Liver (tissue), 9 donors: ENCODE measurements around the gene CCDC126. TPM values are rescaled to one million over a fixed set of nuclear protein-coding genes. Genes with fewer than 3 reads are reported as not detected.

Source experiments
- DNase-seq: peaks from one replicate; pipeline ENCODE4 v3.0.0-alpha.2; 2017; ENCODE audit warnings: low spot score
- H3K27ac ChIP-seq, 2 donors: one replicate each; pipeline ENCODE4 v1.7.0; 2013; ENCODE audit warnings: inconsistent platforms in 2 of 2, low read length in 2 of 2, control low read depth in 1 of 2, low read depth in 1 of 2, mild to moderate bottlenecking in 1 of 2
- H3K27me3 ChIP-seq, 4 donors: one replicate each; pipeline versions ENCODE4 v1.6.1 to v1.7.0; 2013; ENCODE audit warnings: low read length in 3 of 4, inconsistent platforms in 1 of 4, mild to moderate bottlenecking in 1 of 4, moderate library complexity in 1 of 4; ENCODE audit not compliant: control insufficient read depth in 4 of 4, insufficient read depth in 4 of 4
- H3K36me3 ChIP-seq, 4 donors: one replicate each; pipeline versions ENCODE4 v1.6.1 to v1.7.0; 2013; ENCODE audit warnings: low read length in 3 of 4, mild to moderate bottlenecking in 3 of 4, low read depth in 1 of 4, moderate library complexity in 1 of 4; ENCODE audit not compliant: control insufficient read depth in 4 of 4, insufficient read depth in 3 of 4
- H3K4me1 ChIP-seq, 4 donors: one replicate each; pipeline versions ENCODE4 v1.6.1 to v1.7.0; 2013; ENCODE audit warnings: low read length in 3 of 4, mild to moderate bottlenecking in 3 of 4, moderate library complexity in 1 of 4; ENCODE audit not compliant: control insufficient read depth in 4 of 4, insufficient read depth in 4 of 4
- H3K4me3 ChIP-seq, 3 donors: one replicate each; pipeline versions ENCODE4 v1.6.1 to v1.7.0; 2013; ENCODE audit warnings: low read length in 3 of 3, control low read depth in 1 of 3, low read depth in 1 of 3, mild to moderate bottlenecking in 1 of 3
- H3K9ac ChIP-seq, 2 donors: one replicate each; pipeline ENCODE4 v1.7.0; 2013; ENCODE audit warnings: low read length in 2 of 2, mild to moderate bottlenecking in 2 of 2, moderate library complexity in 2 of 2, control low read depth in 1 of 2, low read depth in 1 of 2
- H3K9me3 ChIP-seq, 4 donors: one replicate each; pipeline versions ENCODE4 v1.6.1 to v1.7.0; 2013; ENCODE audit warnings: low read length in 3 of 4; ENCODE audit not compliant: control insufficient read depth in 4 of 4
- EGR1 ChIP-seq, 2 donors: IDR thresholded peaks; 2 replicates each; pipeline ENCODE4 v1.6.1; 2016 to 2018; ENCODE audit warnings: antibody characterized with exemption in 2 of 2, low read depth in 2 of 2
- FOXA1 ChIP-seq: IDR thresholded peaks from 2 replicates; pipeline ENCODE4 v1.6.1; 2016; ENCODE audit warnings: antibody characterized with exemption
- FOXA2 ChIP-seq: IDR thresholded peaks from 2 replicates; pipeline ENCODE4 v1.6.1; 2016; ENCODE audit warnings: antibody characterized with exemption
- HNF4A ChIP-seq, 2 donors: conservative IDR thresholded peaks; 2 replicates each; pipeline ENCODE4 v1.6.1; 2016; ENCODE audit warnings: antibody characterized with exemption in 2 of 2, mild to moderate bottlenecking in 2 of 2
- HNF4G ChIP-seq: IDR thresholded peaks from 2 replicates; pipeline ENCODE4 v1.6.1; 2016; ENCODE audit warnings: antibody characterized with exemption
- JUND ChIP-seq, 2 donors: IDR thresholded peaks; 2 replicates each; pipeline ENCODE4 v1.6.1; 2016; ENCODE audit warnings: antibody characterized with exemption in 2 of 2
- MAX ChIP-seq: IDR thresholded peaks from 2 replicates; pipeline ENCODE4 v1.6.1; 2016; ENCODE audit warnings: antibody characterized with exemption
- NR2F2 ChIP-seq: IDR thresholded peaks from 2 replicates; pipeline ENCODE4 v1.6.1; 2016; ENCODE audit warnings: antibody characterized with exemption
- RAD21 ChIP-seq, 2 donors: IDR thresholded peaks; 2 replicates each; pipeline ENCODE4 v1.6.1; 2016; ENCODE audit warnings: antibody characterized with exemption in 2 of 2, mild to moderate bottlenecking in 2 of 2
- REST ChIP-seq: IDR thresholded peaks from 2 replicates; pipeline ENCODE4 v1.6.1; 2016; ENCODE audit warnings: antibody characterized with exemption, mild to moderate bottlenecking
- RXRA ChIP-seq, 2 donors: IDR thresholded peaks; 2 replicates each; pipeline ENCODE4 v1.6.1; 2017 to 2018; ENCODE audit warnings: antibody characterized with exemption in 2 of 2, mild to moderate bottlenecking in 1 of 2
- SP1 ChIP-seq: IDR thresholded peaks from 2 replicates; pipeline ENCODE4 v1.6.1; 2018; ENCODE audit warnings: antibody characterized with exemption, mild to moderate bottlenecking
- TAF1 ChIP-seq: conservative IDR thresholded peaks from 2 replicates; pipeline ENCODE4 v1.6.1; 2016; ENCODE audit warnings: antibody characterized with exemption, mild to moderate bottlenecking
- YY1 ChIP-seq: IDR thresholded peaks from 2 replicates; pipeline ENCODE4 v1.6.1; 2016; ENCODE audit warnings: antibody characterized with exemption, mild to moderate bottlenecking
- ZBTB33 ChIP-seq: IDR thresholded peaks from 2 replicates; pipeline ENCODE4 v1.6.1; 2016; ENCODE audit warnings: antibody characterized with exemption
- WGBS: extraction: QIAGEN DNeasy Blood & Tissue Kit; methylation state at CpG from one replicate; pipeline ENCODE4 v1.1.7; 2013; 5-methylcytosine and 5-hydroxymethylcytosine counted together
- polyA plus RNA-seq, 2 donors: library from polyadenylated mRNA; stranded (reverse) in 1 of 2; unstranded in 1 of 2; fragments of 200-250 nt in 1 of 2; fragments of >200 nt in 1 of 2; fragmentation: Nextera tagmentation in 1 of 2; extraction: Ambion mirVana in 1 of 2; gene quantifications; one replicate each; pipeline versions ENCODE4 v1.2.1 to v1.2.3, GENCODE V29; 2013 to 2015
- total RNA-seq, 2 donors: library from RNA; depleted of rRNA; stranded (reverse); fragments of >200 nt; gene quantifications; one replicate each; pipeline ENCODE4 v1.2.3, GENCODE V29; 2014
- donor health status: healthy.
- donor health status: healthy.
- donor health status: healthy.
- donor health status: healthy.
- donor health status: healthy.

The CCDC126 gene
- total and polyA plus RNA-seq, 4 donors: 4.8 to 11.3 (median 7.8) TPM

GRCh38 chr7:23607866-23608265 is 10.7 kb downstream of the CCDC126 start:
- Histone ChIP-seq H3K9me3 (no peaks in the 10 kb centered on the region), H3K4me3 (no peak overlapping the region), H3K27me3 (no peaks in the 10 kb centered on the region), H3K9ac (no peak overlapping the region), H3K4me1 (no peaks in the 10 kb centered on the region), H3K27ac (no peak overlapping the region), H3K36me3 (peaks cover 0 to 2% (median 0%) of the 10 kb centered on the region in 4 donors)
- no peak for DNase-seq
- WGBS: 96% methylated on average over 8 of the region's 8 CpGs
- TF ChIP-seq EGR1 (IDR thresholded peaks at IDR 0.05; ENCODE audit: low read depth in 2 of 2) (no peak), RAD21 (IDR thresholded peaks at IDR 0.05) (no peak), RXRA (IDR thresholded peaks at IDR 0.05) (no peak), HNF4A (conservative IDR thresholded peaks at IDR 0.05) (no peak), ZBTB33 (no peak), FOXA1 (no peak), NR2F2 (no peak), YY1 (no peak), REST (no peak)

GRCh38 chr7:23615331-23615730 is 18.1 kb downstream of the CCDC126 start:
- Histone ChIP-seq H3K27me3 (no peaks in the 10 kb centered on the region), H3K4me3 (no peak overlapping the region), H3K36me3 (peaks cover 0 to 11% (median 5%) of the 10 kb centered on the region in 4 donors), H3K9ac (no peak overlapping the region), H3K27ac (no peak overlapping the region), H3K4me1 (no peaks in the 10 kb centered on the region), H3K9me3 (peaks cover 0 to 4% (median under 1%) of the 10 kb centered on the region in 4 donors)
- DNase-seq: no peak
- TF ChIP-seq RXRA (IDR thresholded peaks at IDR 0.05) (no peak), SP1 (no peak), FOXA2 (no peak), RAD21 (IDR thresholded peaks at IDR 0.05) (no peak), YY1 (no peak), HNF4A (conservative IDR thresholded peaks at IDR 0.05) (no peak), JUND (IDR thresholded peaks at IDR 0.05) (no peak), FOXA1 (no peak), ZBTB33 (no peak), EGR1 (IDR thresholded peaks at IDR 0.05; ENCODE audit: low read depth in 2 of 2) (no peak), MAX (no peak), HNF4G (no peak), NR2F2 (no peak), TAF1 (no peak)
